GF-D8 (cell line): ENCODE data around the gene RHOB.
"Not testable (repeated sequence)": the region's sequence is repeated elsewhere in the genome, so short reads cannot be mapped to it uniquely, and the experiment has no call there.

Experiments
- DNase-seq: peaks from one replicate; lab custom pipeline; 2025; lab: John Stamatoyannopoulos, UW

The RHOB gene

DNA sequence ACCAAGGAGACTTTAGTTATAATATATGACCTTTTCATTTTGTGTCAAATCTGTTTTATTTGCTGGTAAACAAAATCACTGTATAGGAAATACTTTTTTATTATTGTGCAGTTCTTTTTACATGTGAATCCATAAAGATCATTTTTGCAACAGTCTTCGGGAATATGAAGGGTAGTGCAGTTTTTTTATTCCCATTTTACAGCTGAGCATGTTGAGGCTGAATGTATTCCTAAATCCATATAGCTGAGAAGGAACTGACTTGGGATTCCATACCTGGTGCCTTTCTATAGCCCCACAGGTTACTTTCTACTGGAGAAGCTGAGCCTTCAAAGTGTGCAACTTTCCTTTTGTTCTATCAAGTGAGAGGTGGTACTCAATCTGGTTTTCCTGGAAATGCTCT, 29.6 kb downstream of the RHOB start:
- DNase-seq: no peak

DNA sequence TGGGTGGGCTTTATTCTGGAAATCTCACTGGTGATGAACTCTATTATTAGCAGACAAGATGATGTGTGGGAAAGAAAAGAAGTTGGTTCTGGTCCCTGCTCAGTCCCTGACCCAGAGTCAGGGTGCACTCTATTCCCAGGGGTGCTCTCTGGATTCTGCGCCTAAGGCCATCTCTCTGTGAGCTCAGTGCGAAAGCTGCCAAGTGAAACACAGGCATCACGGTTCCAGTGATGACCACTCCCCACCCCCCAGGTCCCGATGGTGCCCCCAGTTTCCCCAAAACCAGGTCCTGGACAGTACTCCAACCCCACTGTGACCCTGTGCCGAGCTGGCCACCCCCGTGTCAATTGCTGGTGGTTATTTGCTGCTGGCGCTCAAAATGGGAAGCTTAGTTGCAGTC, 30.1 kb downstream of the RHOB start:
- no peak for DNase-seq

DNA sequence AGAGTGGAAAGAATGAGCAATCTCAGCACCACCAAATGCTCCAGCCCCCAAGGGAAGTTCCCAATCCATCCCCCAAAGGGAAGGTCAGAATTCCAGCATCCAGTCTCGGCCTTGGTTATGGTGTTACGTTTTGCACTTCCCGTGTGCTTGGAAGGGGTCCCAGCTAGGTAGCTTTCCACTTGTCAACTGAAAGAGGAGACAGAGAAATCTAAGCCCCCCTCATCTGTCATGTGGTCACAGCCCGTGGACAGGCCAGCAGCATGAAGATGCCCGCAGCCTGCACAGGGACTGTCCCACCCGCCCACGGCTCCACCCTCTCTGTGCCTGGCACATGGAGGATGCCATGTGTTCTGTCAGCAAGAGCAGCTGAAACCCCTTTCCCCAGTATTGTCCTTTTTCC, 32.1 kb downstream of the RHOB start:
- no peak for DNase-seq

DNA sequence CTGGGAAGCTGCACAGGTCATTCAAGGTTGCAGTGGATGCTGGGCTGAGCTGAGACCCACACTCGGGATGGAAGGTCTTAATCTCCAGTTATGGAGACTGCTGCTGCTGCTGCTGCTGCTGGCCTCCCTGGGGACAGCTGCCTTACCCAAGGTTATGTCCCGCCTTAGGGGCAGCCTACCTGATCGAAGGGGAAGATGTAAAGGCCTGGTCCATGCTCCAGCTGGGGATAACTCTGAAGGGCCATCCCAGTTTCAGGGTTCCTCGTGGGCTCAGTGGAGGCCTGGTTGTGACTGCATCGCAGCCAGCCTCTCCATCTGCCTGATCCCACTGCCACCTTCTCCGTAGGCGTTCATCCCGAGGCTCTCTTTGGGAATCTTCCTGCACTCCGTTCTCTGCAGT, 33.0 kb downstream of the RHOB start:
- DNase-seq: no peak

DNA sequence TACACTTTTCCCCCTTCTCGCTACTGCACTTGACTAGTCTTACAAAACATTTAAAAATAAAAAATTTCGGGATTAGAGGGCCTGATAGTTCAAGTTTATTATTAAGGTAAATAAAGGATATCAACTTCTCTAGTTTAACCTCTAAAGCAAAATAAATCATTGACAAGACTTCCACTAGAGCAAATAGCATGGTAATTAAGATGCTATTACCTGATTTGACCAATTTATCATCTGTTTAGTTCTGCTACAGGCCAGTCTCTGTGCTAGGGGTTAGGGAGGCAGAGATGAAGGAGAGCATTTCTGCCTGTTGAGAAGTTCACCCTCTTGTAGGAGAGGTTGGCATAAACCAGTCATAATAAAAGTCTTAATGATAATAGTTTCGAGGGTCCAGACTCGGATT, 34.0 kb downstream of the RHOB start:
- no peak for DNase-seq

DNA sequence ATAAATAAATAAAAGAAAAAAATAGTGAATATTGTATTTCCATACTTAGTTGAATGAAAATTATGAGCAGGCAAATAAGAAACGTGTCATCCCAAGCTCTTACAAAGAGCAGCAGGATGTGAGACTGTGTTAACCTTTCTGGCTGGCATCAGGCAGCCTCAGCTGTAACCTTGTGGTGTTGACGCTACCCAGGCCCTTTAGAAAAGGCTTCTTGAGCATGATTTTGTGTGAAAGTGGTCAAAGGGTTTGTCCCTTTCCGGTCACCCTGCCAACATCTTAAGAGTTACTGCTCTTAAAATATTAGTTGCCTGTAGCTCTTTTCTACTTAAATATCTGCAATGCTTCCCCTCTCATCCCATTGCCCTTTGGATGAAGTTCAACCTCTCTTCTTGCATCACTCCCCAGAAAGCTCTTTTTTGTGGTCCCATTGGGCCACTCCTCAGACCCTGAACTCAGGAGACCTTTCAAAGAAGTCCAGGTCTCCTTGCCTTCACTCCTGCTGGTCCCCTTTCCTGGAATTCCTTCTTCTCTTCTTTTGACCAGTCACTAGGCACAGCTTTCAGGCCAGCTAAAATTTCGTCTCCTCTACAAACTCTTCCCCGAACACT, 35.0 kb downstream of the RHOB start:
- no peak for DNase-seq

DNA sequence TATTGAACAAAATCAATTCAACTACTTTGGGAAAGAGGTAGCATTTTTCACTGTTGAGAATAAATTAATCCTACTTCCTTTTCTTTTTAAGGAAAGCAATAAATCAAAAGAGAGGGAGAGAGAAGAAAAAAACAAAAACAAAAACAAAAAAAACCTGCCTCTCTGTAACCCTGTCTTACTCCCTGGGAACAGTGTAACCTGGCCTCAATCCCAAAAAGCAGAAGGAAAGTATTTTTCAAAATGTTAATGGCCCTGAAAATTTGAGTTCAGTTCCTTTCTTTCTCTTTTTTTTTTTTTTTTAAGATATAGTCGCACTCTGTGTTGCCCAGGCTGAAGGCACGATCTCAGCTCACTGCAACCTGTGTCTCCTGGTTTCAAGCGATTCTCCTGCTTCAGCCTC, 35.9 kb downstream of the RHOB start:
- DNase-seq: no peak

DNA sequence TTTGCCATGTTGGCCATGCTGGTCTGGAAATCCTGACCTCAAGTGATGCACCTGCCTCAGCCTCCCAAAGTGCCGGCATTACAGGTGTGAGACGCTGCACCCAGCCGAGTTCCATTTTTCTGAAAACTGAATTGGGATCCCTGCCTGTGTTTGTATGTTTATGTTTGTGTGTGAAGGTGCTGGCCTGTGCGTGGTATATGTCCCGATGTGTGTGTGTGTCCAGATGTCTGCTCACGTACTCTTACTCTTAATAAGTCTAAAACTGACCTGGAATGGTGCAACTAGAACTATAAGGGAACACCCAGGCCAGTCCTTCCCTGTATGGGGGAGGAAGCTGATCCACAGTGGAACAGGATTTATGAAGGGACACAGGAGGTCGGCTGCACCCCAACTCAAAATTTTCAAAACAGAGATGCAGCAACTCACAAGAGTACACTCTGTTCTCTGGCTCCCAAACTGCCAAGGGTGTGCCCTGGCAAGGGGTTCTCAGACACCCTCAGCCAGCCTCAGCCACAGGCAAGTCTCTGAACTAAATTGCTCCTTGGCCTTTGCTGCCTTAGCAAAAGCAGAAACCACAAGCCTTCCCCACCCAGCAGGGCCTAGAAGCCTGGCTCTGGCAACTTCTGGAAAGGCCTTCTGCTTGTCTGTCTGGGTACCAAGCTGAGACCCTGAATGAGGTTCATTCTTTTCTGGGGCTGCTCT, 36.5 kb downstream of the RHOB start:
- DNase-seq: no peak

DNA sequence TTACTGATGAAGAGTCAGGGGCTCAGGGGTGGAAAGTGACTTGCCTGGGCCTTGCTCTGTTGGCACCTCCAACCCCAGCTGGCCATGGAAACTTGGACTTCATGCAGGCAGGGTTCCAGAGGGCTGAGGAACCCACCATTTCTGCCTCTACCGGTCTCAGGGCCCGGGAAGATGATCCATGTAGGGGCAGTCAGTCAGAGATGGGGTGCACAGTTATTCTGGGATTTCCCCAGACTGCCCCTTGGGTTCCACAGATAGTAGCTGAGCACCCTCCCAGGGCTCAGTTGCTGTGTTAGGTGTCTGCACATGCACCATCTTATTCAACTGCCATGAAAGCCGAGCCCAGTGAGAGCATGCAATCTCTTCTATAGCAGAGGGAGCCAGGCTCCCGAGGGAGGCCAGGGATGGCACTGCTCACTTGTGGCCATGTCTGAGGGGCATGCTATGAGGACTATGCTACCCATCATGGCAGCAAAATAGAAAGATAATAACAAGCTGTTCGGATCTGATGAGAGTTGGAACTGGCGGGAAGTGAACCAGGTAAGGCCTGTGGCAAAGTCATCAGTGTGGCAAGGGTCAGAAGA, 37.3 kb downstream of the RHOB start:
- no peak for DNase-seq

DNA sequence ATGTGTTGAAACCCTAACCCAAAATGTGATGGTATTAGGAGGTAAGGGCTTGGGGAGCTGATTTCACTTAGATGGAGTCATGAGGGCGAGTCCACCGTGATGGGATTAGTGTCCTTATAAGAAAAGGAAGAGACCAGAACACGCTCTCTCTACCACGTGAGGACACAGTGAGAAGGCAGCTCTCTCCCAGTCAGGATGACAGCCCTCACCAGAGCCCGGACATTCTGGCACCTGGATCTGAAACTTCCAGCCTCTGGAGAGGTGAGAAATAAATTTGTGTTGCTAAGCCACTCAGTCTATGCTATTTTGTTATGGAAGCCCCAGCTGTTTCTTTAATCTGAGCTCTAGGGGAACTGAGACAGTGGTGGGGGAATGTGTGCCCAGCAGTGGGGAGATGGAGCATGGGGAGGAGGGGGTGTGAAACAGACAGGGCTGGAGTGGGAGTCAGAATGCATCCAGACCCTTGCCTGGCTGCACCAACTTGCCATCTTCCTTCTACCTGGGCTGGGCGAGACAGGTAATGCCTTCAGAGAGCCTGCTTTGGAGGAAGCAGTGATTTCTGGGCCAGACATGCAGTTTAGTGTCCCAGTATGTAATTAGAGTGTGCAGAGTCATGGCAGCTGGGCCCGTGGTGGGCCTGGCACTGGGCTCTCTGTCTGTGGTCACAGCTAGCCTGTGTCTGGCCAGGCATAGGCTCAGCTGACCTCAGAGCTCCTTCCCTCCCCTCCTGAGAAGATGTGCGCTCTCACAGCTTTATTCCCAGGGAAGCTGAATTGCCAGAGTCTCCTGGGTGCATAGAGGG, 38.1 kb downstream of the RHOB start:
- DNase-seq: no peak

DNA sequence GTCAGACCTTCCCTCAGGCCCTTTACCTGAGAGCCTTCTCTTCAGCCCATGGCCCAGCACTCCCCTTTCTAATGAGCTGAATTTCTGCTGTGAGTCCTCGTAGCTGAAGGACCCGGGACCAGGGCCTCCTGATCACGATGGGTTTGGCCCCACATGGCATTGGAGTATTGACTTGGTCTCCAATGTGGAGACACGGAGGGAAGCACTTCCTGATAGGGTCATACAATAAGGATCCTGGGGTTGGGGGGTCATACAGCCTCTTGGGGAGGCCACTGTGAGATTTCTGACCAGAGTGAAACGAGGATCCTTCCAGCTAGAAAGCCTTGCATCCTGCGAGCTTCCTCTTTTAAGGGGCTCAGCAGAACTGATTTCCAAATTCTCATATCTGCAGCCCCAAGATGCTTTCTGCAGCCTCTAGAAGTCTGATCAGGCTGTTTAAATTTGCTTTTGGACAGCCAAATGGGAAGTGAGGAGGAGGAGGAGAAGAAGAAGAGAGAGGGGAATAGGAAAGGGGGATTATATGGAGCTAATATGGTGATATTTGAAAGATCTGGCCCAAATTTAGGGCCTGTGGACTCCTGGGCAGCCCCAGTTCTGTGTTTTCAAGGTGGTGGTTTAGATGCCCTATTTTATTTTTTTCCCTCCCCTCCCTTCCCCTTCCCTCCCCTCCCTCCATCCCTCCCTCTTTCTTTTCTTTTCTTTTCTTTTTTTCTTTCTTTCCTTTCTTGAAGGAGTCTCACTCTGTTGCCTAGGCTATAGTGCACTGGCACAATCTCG, 38.9 kb downstream of the RHOB start:
- DNase-seq: no peak

DNA sequence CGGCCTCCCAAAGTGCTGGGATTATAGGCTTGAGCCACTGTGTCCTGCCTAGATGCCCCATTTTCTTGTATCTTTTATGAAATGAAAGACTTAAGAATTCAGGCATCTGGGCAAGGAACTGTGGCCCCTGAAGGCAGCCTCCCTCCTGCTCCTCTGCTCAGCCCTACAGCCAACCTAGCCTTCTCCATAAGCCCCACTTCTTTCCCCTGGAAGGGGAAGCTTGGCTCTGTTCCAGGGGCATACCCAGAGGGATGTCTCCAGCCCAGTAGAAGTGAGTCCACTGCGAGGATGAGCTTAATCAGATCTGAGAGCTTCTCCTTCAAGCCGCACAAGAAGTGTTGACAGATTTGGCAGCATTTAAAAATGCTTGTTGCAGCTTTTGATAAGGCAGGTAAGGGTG, 39.7 kb downstream of the RHOB start:
- DNase-seq: no peak

DNA sequence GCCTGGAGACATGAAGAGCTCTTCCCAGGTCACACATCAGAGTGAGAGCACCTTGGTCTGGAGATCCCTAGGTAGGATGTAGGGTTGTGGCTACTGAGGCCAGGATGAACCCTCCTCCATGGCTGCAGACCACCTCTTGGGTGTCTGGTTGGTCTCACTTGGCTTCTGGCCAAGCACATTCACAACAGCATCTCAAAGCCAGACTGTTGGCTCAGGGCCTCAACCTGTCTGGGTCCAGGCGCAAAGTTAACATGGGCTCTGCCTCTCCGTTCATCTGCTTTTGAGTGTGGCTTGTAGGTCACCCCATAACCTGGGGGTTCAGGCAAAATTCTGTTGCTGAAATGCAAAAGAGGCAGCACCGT, 40.1 kb downstream of the RHOB start:
- DNase-seq: no peak

DNA sequence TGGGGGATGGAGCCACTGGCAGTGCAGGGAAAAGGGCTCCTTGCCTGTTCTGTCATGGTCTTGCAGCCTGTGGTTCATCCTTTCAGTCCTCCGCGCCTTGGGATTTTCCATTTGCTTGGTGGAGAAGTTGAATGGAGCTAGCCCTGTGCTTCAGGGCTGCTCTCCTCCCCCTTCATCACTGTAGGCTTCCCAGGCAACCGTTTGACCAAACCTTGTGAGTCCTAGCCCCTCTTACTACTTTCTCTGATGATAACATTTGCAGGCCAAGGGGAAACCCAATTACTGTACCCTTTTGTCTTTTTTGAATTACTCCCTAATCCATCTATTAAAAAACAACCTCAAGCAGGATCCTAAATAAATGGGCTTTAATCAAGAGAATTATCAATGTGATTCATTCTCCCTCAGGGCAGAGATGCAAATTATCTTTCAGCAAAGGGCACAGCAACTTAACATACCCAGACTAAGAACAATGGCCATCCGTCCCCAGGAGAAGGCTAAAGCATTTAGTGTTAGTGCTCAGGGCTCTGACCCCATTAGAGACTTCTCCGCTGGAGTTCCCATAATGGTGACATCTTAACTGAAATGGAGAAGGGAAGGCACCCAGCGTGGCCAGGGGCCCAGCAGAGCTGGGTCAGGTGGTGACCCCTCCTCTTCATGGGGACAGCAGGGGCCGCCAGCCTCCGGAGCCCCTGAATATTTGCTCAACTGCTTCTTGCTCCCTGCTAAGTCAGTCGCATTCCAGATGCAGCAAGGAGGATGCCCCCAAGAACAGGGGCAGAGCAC, 40.7 kb downstream of the RHOB start:
- no peak for DNase-seq

DNA sequence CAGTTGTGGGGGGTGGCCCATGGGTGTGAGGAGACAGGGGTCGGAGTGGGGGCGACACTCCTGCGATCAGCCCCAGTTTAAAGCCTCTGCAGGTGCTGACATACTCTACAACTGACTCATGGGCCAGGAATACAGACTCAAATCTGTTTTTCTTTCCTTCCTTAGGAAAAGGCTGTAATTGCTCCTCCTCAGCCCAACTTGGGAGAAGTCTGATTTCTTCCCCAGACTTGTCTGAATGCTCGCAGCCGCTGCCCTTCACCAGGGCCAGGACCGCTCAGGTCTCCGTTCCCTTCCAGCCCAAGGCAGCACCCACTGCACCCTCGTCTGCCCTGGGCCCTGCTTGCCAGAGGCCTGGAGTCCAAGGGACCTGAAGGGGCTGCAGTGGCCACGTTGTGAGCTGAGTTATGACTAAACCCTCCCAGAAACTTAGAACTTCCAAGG, 41.3 kb downstream of the RHOB start:
- DNase-seq: no peak

DNA sequence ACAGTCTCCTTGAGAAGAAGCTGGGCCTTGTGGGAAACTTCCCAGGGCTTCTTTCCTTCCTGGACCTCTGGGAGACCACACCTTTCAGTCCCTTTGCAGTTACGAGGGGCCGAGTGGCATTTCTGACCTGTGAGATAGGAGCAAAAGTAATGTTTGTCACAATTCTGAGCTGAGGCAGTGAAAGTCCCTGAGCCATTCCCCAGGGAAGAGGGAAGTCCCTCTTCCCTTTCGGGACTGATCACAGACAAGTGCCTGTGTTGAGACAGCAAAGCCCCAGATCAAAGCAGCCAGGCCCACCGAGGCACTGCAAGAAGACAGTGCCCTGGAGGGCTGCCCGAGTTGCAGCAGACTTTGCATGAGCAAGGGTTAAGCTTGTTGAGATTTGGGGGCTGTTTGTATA, 41.9 kb downstream of the RHOB start:
- no peak for DNase-seq

DNA sequence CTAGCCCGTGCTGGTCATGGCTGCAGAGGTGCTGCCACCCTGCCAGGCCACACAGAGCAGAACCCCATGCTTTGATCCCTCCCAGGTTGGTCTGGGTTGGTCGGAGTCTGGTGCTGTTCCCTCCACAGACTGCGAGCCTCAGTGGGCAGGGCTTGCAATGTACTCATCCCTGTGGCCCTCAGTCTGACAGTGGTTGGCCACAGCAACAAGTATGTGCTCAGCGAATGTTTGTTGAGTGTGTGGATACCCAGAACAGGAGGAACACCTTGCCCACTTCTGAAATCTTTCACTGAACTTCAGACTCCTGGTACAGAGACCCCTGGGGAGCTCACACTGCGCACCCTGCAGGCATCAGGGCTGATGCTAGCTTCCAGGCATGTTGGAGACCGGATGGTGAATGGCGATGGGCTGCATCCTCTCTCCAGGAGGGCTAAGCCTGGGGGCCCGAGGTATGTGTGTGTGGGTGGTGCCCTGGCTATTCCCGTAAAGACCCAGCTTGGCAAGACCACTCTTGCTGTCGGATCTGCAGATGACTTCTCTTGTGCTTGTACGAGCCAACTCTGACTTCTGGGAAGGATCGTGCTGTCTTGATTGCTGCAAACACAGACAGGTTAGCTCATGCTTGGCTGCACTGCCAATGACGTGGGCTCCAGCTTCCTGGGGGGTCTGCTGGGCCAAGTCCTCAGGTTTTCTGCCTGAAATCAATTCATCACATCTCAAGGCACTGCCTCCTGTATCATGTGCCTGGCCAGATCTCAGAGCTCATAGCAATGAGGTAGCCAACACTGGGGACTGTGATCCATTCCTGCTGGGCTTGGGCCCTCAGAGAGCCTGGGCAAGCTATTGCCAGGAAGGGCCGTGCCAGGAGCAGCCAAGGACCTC, 43.7 kb downstream of the RHOB start:
- DNase-seq: no peak

DNA sequence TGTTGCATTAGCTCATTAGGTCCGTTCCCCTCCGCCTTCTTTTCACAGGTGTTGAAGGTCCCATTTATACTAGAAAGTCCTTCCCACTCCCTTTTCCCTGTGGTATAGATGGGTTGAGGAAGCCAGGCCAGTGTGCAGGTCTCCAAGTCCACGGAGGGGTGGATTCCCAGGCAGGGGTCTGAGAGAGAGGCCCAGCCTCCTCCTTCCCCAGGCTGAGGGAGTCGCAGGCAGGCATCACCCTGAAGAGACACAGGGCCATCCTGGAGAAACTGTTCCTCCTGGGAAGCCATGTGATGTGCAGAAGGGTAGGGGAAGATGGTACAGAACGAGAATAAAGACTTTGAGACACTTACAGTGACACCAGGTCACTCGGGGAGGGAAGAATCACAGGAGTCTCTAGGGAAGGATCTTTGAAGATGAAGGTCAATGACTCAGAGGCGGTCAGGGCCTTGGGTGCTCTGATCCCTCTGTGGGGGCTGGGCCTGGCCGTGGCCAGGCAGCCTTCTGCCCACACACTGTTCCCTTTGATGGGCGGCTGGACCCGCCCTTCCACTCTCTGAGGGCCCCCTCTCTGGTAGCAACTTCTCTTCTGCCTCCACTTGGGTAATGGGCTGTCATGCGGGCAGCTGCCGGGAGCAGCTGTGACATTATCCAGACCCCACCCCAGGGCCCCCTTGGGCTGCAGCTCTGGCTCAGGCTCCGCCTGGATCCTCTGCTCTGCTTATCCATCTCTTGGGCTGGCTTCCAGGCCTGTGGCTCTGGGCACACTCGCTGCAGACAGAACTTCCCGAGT, 45.1 kb downstream of the RHOB start:
- DNase-seq: no peak

DNA sequence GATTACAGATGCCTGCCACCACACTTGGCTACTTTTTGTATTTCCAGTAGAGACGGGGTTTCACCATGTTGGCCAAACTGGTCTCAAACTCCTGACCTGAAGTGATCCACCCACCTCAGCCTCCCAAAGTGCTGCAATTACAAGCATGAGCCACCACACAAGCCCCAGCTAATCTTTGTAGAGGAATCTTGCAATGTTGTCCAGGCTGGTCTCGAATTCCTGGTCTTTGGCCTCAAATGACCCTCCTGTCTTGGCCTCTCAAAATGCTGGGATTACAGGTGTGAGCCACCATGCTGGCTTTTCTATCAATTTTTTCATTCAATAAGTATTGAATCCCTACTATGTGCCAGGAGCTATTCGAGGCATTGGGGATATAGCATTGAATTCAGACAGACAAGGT, 46.2 kb downstream of the RHOB start:
- not testable (repeated sequence) for DNase-seq

DNA sequence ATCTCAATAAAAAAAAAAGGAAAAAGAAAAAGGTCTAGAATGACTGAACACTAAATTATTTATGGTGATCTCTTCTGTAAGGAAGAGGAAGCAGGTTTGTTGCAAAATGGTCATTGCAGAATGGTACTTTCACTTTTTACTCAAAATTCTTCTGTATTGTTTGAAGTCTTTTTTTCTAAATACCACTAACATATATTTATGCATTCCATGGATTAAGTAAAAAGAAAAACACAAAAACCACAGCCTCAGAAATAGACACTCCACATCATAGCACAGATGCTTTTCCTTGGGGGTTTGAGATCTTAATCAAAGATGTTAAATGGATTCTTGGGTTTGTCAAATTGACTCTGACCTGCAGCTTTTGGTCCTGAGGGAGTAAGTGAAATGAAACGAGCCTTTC, 47.4 kb downstream of the RHOB start:
- no peak for DNase-seq
